ENCODE results near the gene ZNF711. TPM values are rescaled to one million over a fixed set of nuclear protein-coding genes. Genes with fewer than 3 reads are reported as not detected.

ZNF711 gene
- 0.52 to 0.99 TPM (median 0.83 TPM) in 5 replicates for total RNA-seq (2022; extraction: Qiagen RNA extraction)

DNA sequence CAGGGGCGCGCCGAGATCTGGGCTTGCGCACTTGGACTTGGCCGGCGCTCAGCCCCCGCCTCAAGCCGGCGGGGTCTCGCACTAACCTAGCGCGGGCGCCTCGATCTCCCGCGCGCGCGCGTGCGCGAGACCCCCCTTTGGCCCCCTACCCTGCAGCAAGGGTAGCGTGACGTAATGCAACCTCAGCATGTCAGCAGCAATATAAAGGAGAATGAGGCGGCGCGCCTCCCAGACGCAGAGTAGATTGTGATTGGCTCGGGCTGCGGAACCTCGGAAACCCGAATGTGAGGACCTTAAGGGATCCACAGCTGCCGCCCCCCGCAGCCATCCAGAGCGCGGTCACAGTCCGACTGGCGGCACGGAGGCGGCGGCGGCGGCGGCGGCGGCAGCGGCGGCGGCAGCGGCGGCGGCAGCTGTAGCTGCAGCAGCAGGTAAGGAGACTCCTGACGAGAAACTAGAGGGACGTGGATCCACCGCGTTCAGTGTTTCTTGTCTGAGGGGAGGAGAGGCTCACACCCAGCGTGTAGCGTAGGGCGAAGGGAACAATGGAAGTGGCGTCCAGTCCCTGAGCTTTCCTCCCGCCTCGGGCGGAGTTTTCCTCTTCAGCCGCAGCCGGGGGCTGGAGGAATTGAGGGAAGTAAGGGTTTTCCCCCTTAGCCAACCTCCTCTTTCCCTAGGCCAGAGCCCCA is at the start of gene ZNF711, which contains the start of gene SATL1:
ZNF711 (plus strand) TSS at position 231 of the 689 bp plus-strand sequence. CDS start 3,582 bp downstream, outside the sequence.
SATL1 (minus strand) TSS at position 19 of the 689 bp plus-strand sequence. CDS start 134,811 bp downstream, outside the sequence.

Other genes starting within 250 kb of the ZNF711 start
- gene APOOL, start 240.1 kb upstream of the ZNF711 start, total RNA-seq (2022; extraction: Qiagen RNA extraction) = 6.7 to 9.8 TPM (median 8.4 TPM) in 5 replicates
- not detected in 5 replicates for gene SATL1, start 212 bp upstream of the ZNF711 start, total RNA-seq (2022; extraction: Qiagen RNA extraction)
- 2.0 to 2.9 TPM (median 2.3 TPM) in 5 replicates for gene POF1B, start 135.7 kb downstream of the ZNF711 start, total RNA-seq (2022; extraction: Qiagen RNA extraction)

Measured in A549 treated with Hydrocortisone at 1 μM for 4 hours (cell line).